ENCODE data around the gene GATA6.

GATA6 gene

DNA sequence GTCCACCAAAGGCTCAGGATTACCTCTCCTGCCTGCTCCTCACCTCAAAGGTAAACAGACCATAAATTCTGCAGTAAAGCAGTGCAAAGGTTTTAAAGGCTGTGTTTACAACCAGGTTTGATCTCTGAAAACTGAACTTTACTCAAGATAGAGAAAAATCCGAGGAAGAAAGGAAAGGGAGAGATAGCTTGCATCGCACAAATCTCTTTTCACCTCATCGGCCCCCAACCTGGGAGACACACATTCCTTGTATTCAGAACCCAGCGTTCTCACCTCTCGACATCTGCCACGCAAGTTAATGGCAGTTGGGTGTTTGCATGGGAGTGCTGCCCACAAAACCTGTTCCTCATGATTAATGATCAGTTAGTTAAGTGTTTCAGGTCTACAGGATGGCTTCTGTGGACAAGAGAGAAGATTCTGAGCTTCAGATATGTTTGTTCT lies 72.6 kb downstream of the GATA6 start:
- TF ChIP-seq TAF1 (IDR thresholded peaks at IDR 0.05; ENCODE audit: low read depth) (no peak), RAD21 (IDR thresholded peaks at IDR 0.05; ENCODE audit: low read depth) (no peak), CREB1 (IDR thresholded peaks at IDR 0.05; ENCODE audit: low read depth) (no peak)
- TF ChIP-seq, protein P1, sequence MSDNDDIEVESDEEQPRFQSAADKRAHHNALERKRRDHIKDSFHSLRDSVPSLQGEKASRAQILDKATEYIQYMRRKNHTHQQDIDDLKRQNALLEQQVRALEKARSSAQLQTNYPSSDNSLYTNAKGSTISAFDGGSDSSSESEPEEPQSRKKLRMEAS (IDR thresholded peaks at IDR 0.05): no peak

DNA sequence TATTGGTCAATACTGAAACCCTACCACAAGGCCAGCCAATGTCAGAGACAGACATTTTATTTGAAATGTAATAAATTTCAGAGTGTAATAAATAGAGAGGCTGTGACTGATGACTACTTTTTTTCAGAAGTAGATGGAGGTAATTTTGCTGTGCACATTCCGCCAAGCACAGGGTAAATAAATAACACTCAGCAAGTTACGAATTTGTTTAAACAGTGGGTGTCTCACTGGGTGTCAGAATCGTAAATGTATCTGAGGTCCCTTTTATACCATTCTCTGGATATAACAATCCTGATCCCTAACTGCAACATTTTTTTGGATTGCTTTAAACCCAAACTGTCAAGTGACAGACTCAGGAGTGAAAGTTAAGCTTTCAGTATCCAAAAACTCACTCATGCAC lies 74.1 kb downstream of the GATA6 start:
- TF ChIP-seq YY1 (IDR thresholded peaks at IDR 0.05; ENCODE audit: low read depth) (no peak), EP300 (IDR thresholded peaks at IDR 0.05; ENCODE audit: borderline replicate concordance) (no peak), CREB1 (IDR thresholded peaks at IDR 0.05; ENCODE audit: low read depth) (no peak), EGR1 (IDR thresholded peaks at IDR 0.05) (no peak), RAD21 (IDR thresholded peaks at IDR 0.05; ENCODE audit: low read depth) (no peak), NFIC (IDR thresholded peaks at IDR 0.05) (no peak), USF1 (IDR thresholded peaks at IDR 0.05) (no peak), FOXM1 (IDR thresholded peaks at IDR 0.05; ENCODE audit: borderline replicate concordance, low read depth) (no peak), TAF1 (IDR thresholded peaks at IDR 0.05; ENCODE audit: low read depth) (no peak), CEBPB (IDR thresholded peaks at IDR 0.05) (no peak), TEAD4 (IDR thresholded peaks at IDR 0.05) (no peak), TCF12 (IDR thresholded peaks at IDR 0.05; ENCODE audit: low read depth) (no peak), ZBTB7A (IDR thresholded peaks at IDR 0.05; ENCODE audit: low read depth) (no peak), REST (IDR thresholded peaks at IDR 0.05; ENCODE audit: low read depth) (no peak)
- TF ChIP-seq, protein P1 (IDR thresholded peaks at IDR 0.05): no peak

- TF ChIP-seq TAF1 (IDR thresholded peaks at IDR 0.05; ENCODE audit: low read depth) (no peak), CREB1 (IDR thresholded peaks at IDR 0.05; ENCODE audit: low read depth) (no peak), EGR1 (IDR thresholded peaks at IDR 0.05) (no peak), USF1 (IDR thresholded peaks at IDR 0.05) (no peak), ZBTB7A (IDR thresholded peaks at IDR 0.05; ENCODE audit: low read depth) (no peak), FOXM1 (IDR thresholded peaks at IDR 0.05; ENCODE audit: borderline replicate concordance, low read depth) (no peak), TCF12 (IDR thresholded peaks at IDR 0.05; ENCODE audit: low read depth) (no peak), RAD21 (IDR thresholded peaks at IDR 0.05; ENCODE audit: low read depth) (no peak), EP300 (IDR thresholded peaks at IDR 0.05; ENCODE audit: borderline replicate concordance) (no peak), CEBPB (IDR thresholded peaks at IDR 0.05) (no peak), NFIC (IDR thresholded peaks at IDR 0.05) (no peak), YY1 (IDR thresholded peaks at IDR 0.05; ENCODE audit: low read depth) (no peak), TEAD4 (IDR thresholded peaks at IDR 0.05) (no peak), REST (IDR thresholded peaks at IDR 0.05; ENCODE audit: low read depth) (no peak)
- TF ChIP-seq, protein P1 (IDR thresholded peaks at IDR 0.05): no peak
These were observed 80.6 kb downstream of the GATA6 start for GRCh38 chr18:22250026-22250425.

- TF ChIP-seq EGR1 (IDR thresholded peaks at IDR 0.05): no peak
- TF ChIP-seq REST (IDR thresholded peaks at IDR 0.05; ENCODE audit: low read depth): no peak
- no peak for TF ChIP-seq EP300 (IDR thresholded peaks at IDR 0.05; ENCODE audit: borderline replicate concordance)
- TF ChIP-seq CREB1 (IDR thresholded peaks at IDR 0.05; ENCODE audit: low read depth): no peak
- no peak for TF ChIP-seq TEAD4 (IDR thresholded peaks at IDR 0.05)
- TF ChIP-seq FOXM1 (IDR thresholded peaks at IDR 0.05; ENCODE audit: borderline replicate concordance, low read depth): no peak
- no peak for TF ChIP-seq TCF12 (IDR thresholded peaks at IDR 0.05; ENCODE audit: low read depth)
- no peak for TF ChIP-seq TAF1 (IDR thresholded peaks at IDR 0.05; ENCODE audit: low read depth)
- TF ChIP-seq ZBTB7A (IDR thresholded peaks at IDR 0.05; ENCODE audit: low read depth): no peak
These were observed 81.2 kb downstream of the GATA6 start for GRCh38 chr18:22250591-22250996.
